IMR-90 (cell line): ENCODE measurements around the gene TMA7.

Experiments used
- CEBPB ChIP-seq: IDR thresholded peaks from 2 replicates; pipeline ENCODE4 v1.6.1; 2012; ENCODE audit warnings: low read depth, low read length, improper control_type of control experiment
- CHD1 ChIP-seq: IDR thresholded peaks from 2 replicates; pipeline ENCODE4 v1.6.1; 2012; ENCODE audit warnings: low read depth, low read length, improper control_type of control experiment
- MXI1 ChIP-seq: IDR thresholded peaks from 2 replicates; pipeline ENCODE4 v1.6.1; 2012; ENCODE audit warnings: low read depth, mild to moderate bottlenecking, low read length, moderate library complexity, borderline replicate concordance
- NFE2L2 ChIP-seq: fragments of 150-350 bp; IDR thresholded peaks from 2 replicates; pipeline ENCODE4 v1.6.1; 2016; ENCODE audit warnings: low read depth, mild to moderate bottlenecking, low read length
- RFX5 ChIP-seq: IDR thresholded peaks from 2 replicates; pipeline ENCODE4 v1.8.0; 2012; ENCODE audit warnings: low read depth, mild to moderate bottlenecking, low read length, moderate library complexity
- USF2 ChIP-seq: fragments of 150-350 bp; IDR thresholded peaks from 2 replicates; pipeline ENCODE4 v1.6.1; 2017; ENCODE audit warnings: mild to moderate bottlenecking, antibody characterized with exemption, low read length, low read depth
- TF ChIP-seq, protein P1 (sequence below): conservative IDR thresholded peaks from 2 replicates; pipeline ENCODE4 v1.5.1; 2012; ENCODE audit warnings: mild to moderate bottlenecking, low read depth, low read length, improper control_type of control experiment

DNA sequence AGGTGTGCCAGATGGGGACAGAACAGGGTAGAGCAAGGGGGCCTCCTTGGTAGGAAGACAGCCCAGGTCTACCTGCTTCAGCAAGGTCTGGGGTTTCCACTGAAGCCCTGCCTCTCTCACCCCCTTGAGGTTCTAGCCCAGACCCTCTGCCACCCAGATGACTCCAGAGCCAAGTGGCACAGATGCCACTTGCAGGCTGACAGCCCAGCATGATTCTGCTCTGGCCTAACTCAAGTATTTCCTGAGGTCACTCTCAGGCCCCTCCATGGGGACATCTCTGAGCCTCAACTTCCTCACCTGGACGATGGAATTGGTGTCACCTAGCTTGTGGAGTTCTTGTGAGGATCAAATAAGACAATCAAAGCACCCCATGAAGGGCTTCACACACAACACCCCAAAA is 34.1 kb upstream of the TMA7 start:
- TF ChIP-seq, protein P1, sequence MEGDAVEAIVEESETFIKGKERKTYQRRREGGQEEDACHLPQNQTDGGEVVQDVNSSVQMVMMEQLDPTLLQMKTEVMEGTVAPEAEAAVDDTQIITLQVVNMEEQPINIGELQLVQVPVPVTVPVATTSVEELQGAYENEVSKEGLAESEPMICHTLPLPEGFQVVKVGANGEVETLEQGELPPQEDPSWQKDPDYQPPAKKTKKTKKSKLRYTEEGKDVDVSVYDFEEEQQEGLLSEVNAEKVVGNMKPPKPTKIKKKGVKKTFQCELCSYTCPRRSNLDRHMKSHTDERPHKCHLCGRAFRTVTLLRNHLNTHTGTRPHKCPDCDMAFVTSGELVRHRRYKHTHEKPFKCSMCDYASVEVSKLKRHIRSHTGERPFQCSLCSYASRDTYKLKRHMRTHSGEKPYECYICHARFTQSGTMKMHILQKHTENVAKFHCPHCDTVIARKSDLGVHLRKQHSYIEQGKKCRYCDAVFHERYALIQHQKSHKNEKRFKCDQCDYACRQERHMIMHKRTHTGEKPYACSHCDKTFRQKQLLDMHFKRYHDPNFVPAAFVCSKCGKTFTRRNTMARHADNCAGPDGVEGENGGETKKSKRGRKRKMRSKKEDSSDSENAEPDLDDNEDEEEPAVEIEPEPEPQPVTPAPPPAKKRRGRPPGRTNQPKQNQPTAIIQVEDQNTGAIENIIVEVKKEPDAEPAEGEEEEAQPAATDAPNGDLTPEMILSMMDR = no peak
- no peak for TF ChIP-seq CEBPB
- no peak for TF ChIP-seq RFX5
- no peak for TF ChIP-seq USF2
- TF ChIP-seq CHD1 = no peak
- TF ChIP-seq NFE2L2 = no peak
- TF ChIP-seq MXI1 = no peak
